Neural crest cell (in vitro differentiated cells): ENCODE data around the gene CPTP. TPM values are rescaled to one million over a fixed set of nuclear protein-coding genes. Genes with fewer than 3 reads are reported as not detected.

Experiments
- DNase-seq: peaks from one replicate; pipeline ENCODE4 v3.0.0; 2021; ENCODE audit warnings: low read depth, mixed read lengths, low spot score
- H3K27ac Mint-ChIP-seq: one replicate; pipeline ENCODE4 v1.8.0; 2021; ENCODE audit warnings: mild to moderate bottlenecking, mixed read lengths; ENCODE audit not compliant: unreplicated experiment
- H3K27me3 Mint-ChIP-seq: 2 replicates; pipeline ENCODE4 v1.8.0; 2021; ENCODE audit warnings: low read depth, mild to moderate bottlenecking, mixed read lengths
- H3K36me3 Mint-ChIP-seq: 2 replicates; pipeline ENCODE4 v1.8.0; 2021; ENCODE audit warnings: low read depth, mild to moderate bottlenecking, mixed read lengths
- H3K4me1 Mint-ChIP-seq: 2 replicates; pipeline ENCODE4 v1.8.0; 2021; ENCODE audit warnings: mixed read lengths
- H3K4me3 Mint-ChIP-seq: one replicate; pipeline ENCODE4 v1.8.0; 2021; ENCODE audit warnings: mild to moderate bottlenecking, mixed read lengths
- H3K9me3 Mint-ChIP-seq: 2 replicates; pipeline ENCODE4 v1.8.0; 2021; ENCODE audit warnings: mixed read lengths
- total RNA-seq: library from RNA; stranded (reverse); gene quantifications from 2 replicates; pipeline ENCODE4 v1.2.1, GENCODE V29; 2021
- TF ChIP-seq, protein P1 (sequence below): fragments of 200-600 bp; sonication (generic); conservative IDR thresholded peaks from 2 replicates; pipeline ENCODE4 v1.5.0; 2021; ENCODE audit warnings: antibody characterized with exemption, mild to moderate bottlenecking

The CPTP gene
- total RNA-seq, 1 donor from 2014 or later, result 18.9 TPM

DNA sequence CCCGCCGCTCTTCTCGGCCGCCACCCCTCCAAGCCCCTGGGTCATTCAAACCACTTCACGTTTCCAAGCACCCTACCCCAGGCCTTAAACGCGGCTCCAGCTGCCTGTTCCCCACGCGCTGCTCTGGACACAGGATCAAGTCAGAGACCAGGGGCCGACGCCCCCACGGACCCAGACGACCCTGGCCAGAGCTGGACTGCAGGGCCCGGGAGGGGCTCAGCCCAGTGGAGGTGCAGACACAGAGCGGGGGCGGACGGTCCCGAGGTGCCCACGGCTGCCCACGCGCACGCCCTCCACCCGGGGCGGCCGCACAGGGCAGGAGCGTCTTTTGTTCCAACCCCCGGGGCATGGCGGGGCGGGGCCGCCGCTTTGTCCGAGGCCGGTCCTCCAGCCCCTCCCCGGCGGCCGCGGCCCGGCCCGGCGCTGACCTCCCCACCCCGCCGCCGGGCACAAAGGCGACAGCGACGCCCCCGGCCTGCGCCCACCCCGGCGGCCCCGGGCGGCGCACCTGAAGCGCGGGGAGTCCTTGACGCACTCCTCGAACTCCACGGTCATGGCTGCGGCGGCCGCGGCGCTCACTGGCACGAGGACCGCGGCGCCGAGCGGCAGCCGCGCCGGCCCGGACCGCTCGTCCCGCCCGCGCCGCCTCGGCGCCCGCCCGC is 17.2 kb upstream of the CPTP start:
- Mint-ChIP-seq H3K27ac (peak overlapping the region; percentile 57), H3K4me3 (peak overlapping the region; percentile 90), H3K36me3 (no peaks in the 10 kb centered on the region), H3K4me1 (peaks cover 24% of the 10 kb centered on the region), H3K9me3 (no peaks in the 10 kb centered on the region), H3K27me3 (no peaks in the 10 kb centered on the region)
- TF ChIP-seq, protein P1, sequence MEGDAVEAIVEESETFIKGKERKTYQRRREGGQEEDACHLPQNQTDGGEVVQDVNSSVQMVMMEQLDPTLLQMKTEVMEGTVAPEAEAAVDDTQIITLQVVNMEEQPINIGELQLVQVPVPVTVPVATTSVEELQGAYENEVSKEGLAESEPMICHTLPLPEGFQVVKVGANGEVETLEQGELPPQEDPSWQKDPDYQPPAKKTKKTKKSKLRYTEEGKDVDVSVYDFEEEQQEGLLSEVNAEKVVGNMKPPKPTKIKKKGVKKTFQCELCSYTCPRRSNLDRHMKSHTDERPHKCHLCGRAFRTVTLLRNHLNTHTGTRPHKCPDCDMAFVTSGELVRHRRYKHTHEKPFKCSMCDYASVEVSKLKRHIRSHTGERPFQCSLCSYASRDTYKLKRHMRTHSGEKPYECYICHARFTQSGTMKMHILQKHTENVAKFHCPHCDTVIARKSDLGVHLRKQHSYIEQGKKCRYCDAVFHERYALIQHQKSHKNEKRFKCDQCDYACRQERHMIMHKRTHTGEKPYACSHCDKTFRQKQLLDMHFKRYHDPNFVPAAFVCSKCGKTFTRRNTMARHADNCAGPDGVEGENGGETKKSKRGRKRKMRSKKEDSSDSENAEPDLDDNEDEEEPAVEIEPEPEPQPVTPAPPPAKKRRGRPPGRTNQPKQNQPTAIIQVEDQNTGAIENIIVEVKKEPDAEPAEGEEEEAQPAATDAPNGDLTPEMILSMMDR, result no peak
- peak; percentile 48 for DNase-seq

DNA sequence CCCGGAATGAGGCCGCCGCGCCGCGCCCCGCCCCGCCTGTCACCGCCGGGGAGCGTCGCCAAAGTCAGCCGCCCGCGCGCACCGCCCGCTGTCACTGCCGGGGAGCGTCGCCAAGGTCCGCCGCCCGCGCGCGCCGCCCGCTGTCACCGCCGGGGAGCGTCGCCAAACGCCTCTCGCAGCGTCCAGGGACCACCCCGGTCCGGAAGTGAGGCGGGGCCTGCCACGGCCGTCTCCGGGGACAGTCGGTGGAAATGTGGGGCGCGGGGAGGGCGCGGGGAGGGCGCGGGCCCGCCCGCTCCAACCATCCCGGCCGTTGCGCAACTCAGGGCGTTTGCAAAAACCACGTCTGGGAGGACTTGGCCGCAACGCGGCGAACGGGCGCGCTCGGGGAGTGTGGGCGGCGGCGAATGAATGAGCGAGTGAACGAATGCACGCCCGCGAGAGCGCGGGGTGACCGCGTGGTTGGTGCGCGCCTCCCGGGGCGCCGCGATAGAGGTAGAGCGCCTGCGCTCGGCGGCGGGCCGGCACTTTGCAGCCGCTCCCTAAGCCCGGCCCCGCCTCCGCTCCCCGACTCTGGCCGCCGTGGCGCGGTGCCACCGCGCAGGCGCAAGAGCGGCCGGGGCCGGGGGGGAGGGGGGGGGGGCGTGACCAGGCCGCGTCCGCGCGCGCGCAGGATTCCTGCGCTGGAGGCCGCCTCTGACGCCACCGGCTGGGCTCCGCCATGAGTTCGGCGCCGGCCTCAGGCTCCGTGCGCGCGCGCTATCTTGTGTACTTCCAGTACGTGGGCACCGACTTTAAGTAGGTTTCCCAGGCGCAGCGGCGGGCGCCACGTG is 16.5 kb upstream of the CPTP start, which contains the start of the genes ACAP3 and PUSL1:
ACAP3 (minus strand) TSS at position 8 of the 833 bp plus-strand sequence. CDS start 115 bp downstream, outside the sequence.
PUSL1 (plus strand) TSS at position 675 of the 833 bp plus-strand sequence; CDS start at position 722, 47 bp downstream.
- Mint-ChIP-seq H3K36me3 (no peaks in the 10 kb centered on the region), H3K4me1 (peaks cover 24% of the 10 kb centered on the region), H3K4me3 (peak within 1 kb of the TSS; percentile 90), H3K27ac (peak within 1 kb of the TSS; percentile 57), H3K9me3 (no peaks in the 10 kb centered on the region), H3K27me3 (no peaks in the 10 kb centered on the region)
- TF ChIP-seq, protein P1, result peak; percentile 17
- peak; percentile 74 for DNase-seq

DNA sequence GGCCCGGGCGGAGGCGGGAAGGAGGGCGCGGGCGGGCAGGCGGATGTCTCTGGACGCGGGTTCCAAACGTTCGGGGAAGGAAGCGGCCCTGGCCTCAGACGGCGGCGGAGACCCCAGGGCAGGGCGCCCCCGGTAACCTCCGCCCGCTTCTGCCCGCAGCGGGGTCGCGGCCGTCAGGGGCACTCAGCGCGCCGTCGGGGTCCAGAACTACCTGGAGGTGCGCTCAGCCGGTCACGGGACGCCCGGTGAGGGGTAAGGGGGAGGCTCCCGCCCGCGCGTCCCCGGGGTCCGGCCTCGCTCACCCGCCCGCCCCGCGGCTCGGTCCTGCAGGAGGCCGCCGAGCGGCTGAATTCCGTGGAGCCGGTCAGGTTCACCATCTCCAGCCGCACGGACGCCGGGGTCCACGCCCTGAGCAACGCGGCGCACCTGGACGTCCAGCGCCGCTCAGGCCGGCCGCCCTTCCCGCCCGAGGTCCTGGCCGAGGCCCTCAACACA is 15.8 kb upstream of the CPTP start:
- H3K9me3 Mint-ChIP-seq, result no peaks in the 10 kb centered on the region
- H3K27ac Mint-ChIP-seq, result peak overlapping the region; percentile 27
- peaks cover 24% of the 10 kb centered on the region for H3K4me1 Mint-ChIP-seq
- TF ChIP-seq, protein P1, result no peak
- no peak for DNase-seq
- H3K4me3 Mint-ChIP-seq, result peak overlapping the region; percentile 88
- no peaks in the 10 kb centered on the region for H3K27me3 Mint-ChIP-seq
- H3K36me3 Mint-ChIP-seq, result no peaks in the 10 kb centered on the region

DNA sequence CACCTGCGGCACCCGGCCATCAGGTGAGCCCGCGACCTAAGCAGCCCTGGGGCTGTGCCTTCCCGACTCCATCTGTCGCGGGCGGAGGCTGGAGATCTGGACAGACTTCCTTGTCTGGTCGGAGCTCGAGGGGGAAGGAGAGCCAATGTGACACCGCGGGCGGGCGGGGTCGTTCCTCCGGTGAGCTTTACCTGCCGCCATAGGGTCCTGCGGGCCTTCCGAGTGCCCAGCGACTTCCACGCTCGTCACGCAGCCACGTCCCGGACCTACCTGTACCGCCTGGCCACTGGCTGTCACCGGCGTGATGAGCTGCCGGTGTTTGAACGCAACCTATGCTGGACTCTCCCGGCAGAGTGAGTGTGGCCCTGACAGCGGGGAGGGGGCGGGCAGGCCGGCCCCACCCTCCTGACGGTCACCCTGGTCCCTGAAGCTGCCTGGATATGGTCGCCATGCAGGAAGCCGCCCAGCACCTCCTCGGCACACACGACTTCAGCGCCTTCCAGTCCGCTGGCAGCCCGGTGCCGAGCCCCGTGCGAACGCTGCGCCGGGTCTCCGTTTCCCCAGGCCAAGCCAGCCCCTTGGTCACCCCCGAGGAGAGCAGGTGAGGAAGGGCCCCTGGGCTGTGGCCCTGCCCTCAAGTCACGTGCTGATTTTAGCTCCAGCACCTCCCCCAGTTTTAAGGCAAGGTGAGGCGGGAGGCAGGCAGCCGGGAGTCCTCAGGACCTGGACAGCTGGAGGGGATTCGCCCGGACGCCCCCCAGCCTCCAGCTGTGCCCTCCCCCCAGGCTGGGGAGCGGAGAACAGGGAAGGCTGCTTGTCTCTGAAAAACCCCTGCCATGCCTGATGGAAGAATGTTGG is 15.1 kb upstream of the CPTP start:
- H3K27me3 Mint-ChIP-seq, result no peaks in the 10 kb centered on the region
- TF ChIP-seq, protein P1, result no peak
- peak overlapping the region; percentile 85 for H3K4me3 Mint-ChIP-seq
- peaks cover 22% of the 10 kb centered on the region for H3K4me1 Mint-ChIP-seq
- DNase-seq, result no peak
- H3K36me3 Mint-ChIP-seq, result no peaks in the 10 kb centered on the region
- peak overlapping the region; percentile 12 for H3K27ac Mint-ChIP-seq
- H3K9me3 Mint-ChIP-seq, result no peaks in the 10 kb centered on the region

DNA sequence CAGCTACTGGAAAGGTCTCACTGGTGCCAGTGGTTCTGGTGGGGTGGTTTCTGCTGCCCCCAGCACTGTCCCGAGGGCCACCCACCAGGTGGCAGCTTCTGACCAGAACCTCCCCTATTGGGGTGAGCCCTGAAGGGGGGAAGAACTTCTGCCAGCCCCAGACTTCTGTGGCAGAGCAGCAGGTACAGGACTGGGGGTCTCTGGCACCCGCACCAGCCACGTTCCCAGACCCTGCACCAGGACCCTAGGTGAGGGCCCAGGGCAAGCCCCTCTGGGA is 14.6 kb upstream of the CPTP start:
- Mint-ChIP-seq H3K4me1 (peaks cover 17% of the 10 kb centered on the region), H3K36me3 (no peaks in the 10 kb centered on the region), H3K4me3 (peak overlapping the region; percentile 83), H3K27ac (no peak overlapping the region), H3K9me3 (no peaks in the 10 kb centered on the region), H3K27me3 (no peaks in the 10 kb centered on the region)
- DNase-seq, result no peak
- TF ChIP-seq, protein P1, result no peak
